ENCODE measurements around the gene KLHDC10. TPM values are rescaled to one million over a fixed set of nuclear protein-coding genes. Genes with fewer than 3 reads are reported as not detected.
A peak's percentile ranks its signal among the peaks of the same experiment; 100 is the strongest.

KLHDC10 gene
- total RNA-seq, 1 experiment from 2014 or later, result 37.5 TPM

DNA sequence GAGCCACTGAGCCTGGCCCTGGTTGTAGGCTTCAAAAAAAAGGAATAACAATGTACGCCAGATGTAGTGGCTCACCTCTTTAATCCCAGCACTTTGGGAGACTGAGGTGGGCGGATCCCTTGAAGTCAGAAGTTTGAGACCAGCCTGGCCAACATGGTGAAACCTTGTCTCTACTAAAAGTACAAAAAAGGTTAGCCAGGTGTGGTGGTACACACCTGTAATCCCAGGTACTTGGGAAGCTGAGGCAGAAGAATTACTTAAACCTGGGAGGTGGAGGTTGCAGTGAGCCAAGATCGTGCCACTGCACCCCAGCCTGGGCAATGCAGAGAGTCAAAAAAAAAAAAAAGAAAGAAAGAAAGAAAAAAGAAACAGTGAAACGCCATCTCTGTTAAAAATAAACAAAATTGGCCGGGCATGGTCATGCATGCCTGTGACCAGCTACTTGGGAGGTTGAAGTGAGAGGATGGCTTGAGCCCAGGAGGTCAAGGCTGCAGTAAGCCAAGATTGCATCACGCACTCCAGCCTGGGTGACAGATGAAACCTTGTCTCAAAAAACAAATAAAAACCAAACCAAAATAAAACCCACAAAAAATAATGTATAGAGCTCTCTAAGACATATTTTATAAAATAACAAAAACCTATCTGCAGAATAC is 4.7 kb upstream of the KLHDC10 start:
- Histone ChIP-seq H3K27me3 (replicated peaks; ENCODE audit: insufficient read depth, low read depth, low read length, poor library complexity) (no peaks in the 10 kb centered on the region), H3K4me3 (ENCODE audit: low read depth, low read length, poor library complexity, severe bottlenecking) (no peak overlapping the region), H3K27ac (ENCODE audit: low read depth, low read length, poor library complexity, severe bottlenecking) (no peak overlapping the region), H3K4me1 (ENCODE audit: insufficient read depth, low read length, poor library complexity, severe bottlenecking) (peaks cover 6% of the 10 kb centered on the region), H3K36me3 (ENCODE audit: insufficient read depth, low read length, poor library complexity, severe bottlenecking) (no peaks in the 10 kb centered on the region), H3K9me3 (ENCODE audit: low read depth, low read length, poor library complexity, severe bottlenecking) (no peaks in the 10 kb centered on the region)
- DNase-seq (ENCODE audit: low spot score), result no peak
- TF ChIP-seq, protein P1, sequence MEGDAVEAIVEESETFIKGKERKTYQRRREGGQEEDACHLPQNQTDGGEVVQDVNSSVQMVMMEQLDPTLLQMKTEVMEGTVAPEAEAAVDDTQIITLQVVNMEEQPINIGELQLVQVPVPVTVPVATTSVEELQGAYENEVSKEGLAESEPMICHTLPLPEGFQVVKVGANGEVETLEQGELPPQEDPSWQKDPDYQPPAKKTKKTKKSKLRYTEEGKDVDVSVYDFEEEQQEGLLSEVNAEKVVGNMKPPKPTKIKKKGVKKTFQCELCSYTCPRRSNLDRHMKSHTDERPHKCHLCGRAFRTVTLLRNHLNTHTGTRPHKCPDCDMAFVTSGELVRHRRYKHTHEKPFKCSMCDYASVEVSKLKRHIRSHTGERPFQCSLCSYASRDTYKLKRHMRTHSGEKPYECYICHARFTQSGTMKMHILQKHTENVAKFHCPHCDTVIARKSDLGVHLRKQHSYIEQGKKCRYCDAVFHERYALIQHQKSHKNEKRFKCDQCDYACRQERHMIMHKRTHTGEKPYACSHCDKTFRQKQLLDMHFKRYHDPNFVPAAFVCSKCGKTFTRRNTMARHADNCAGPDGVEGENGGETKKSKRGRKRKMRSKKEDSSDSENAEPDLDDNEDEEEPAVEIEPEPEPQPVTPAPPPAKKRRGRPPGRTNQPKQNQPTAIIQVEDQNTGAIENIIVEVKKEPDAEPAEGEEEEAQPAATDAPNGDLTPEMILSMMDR (conservative IDR thresholded peaks at IDR 0.05; ENCODE audit: low read depth, low read length), result no peak
- no peak for TF ChIP-seq EZH2 (IDR thresholded peaks at IDR 0.05; ENCODE audit: borderline replicate concordance, low read depth, low read length, poor library complexity, severe bottlenecking)
- POLR2A ChIA-PET (ENCODE audit: low non-redundant PET), result no interaction called here
- intact Hi-C loops (cut with micrococcal nuclease; ENCODE audit: unreplicated experiment), result no loop called here
- CTCF ChIA-PET, result no interaction called here
- BruUV-seq (replicated peaks), result no TSS peak

DNA sequence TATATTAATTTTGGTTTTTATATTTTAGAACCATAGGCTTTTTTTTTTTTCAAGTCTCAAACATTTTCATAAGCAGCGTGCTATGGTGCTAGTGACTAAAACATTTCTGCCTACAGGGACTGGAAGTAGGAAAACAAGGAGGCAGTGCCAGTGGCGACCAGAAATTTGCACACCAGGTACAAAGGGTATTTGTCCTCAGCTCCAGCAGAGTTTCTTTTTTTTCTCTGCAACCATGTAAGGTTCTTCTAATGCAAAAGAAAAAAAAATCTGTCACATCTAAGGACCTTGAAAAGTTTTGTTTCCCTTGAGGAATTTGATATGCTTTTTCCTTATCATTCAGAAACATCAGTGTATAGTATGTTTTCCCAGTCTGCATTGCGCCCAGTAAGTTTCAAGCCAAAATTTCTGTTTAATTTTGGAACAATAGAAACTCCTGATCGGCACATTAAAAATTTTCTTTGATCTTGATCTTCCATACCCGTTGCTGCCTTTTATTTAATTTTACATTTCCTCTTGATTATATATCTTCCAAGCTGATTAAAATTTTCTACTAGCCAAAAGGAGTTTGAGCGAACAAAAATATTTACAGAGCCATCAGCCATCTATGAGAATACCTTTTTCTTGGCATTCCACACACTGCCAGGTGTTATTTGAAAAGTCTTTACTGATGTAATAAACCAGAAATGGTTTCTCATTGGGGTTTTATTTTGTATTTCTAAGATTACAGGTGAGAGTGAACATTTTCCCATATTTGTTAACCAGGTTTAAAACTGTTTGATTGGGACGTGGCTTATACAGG is 956 bp upstream of the KLHDC10 start:
- no peak for DNase-seq (ENCODE audit: low spot score)
- POLR2A ChIA-PET (ENCODE audit: low non-redundant PET), result interaction anchor here (0.6 kb wide), 1 partner anchor 9 kb away, joined by 4 read pairs; no protein-coding TSS in a partner anchor
- TF ChIP-seq, protein P1 (conservative IDR thresholded peaks at IDR 0.05; ENCODE audit: low read depth, low read length), result no peak
- no peak for TF ChIP-seq EZH2 (IDR thresholded peaks at IDR 0.05; ENCODE audit: borderline replicate concordance, low read depth, low read length, poor library complexity, severe bottlenecking)
- Histone ChIP-seq H3K27ac (ENCODE audit: low read depth, low read length, poor library complexity, severe bottlenecking) (peak overlapping the region; percentile 73), H3K9me3 (ENCODE audit: low read depth, low read length, poor library complexity, severe bottlenecking) (no peaks in the 10 kb centered on the region), H3K4me3 (ENCODE audit: low read depth, low read length, poor library complexity, severe bottlenecking) (peak overlapping the region; percentile 73), H3K4me1 (ENCODE audit: insufficient read depth, low read length, poor library complexity, severe bottlenecking) (peaks cover 14% of the 10 kb centered on the region), H3K27me3 (replicated peaks; ENCODE audit: insufficient read depth, low read depth, low read length, poor library complexity) (no peaks in the 10 kb centered on the region), H3K36me3 (ENCODE audit: insufficient read depth, low read length, poor library complexity, severe bottlenecking) (no peaks in the 10 kb centered on the region)
- intact Hi-C loops (cut with micrococcal nuclease; ENCODE audit: unreplicated experiment), result no loop called here
- BruUV-seq (replicated peaks), result no TSS peak
- CTCF ChIA-PET, result interaction anchor here (0.9 kb wide), 1 partner anchor 9 kb away, joined by 3 read pairs; no protein-coding TSS in a partner anchor

DNA sequence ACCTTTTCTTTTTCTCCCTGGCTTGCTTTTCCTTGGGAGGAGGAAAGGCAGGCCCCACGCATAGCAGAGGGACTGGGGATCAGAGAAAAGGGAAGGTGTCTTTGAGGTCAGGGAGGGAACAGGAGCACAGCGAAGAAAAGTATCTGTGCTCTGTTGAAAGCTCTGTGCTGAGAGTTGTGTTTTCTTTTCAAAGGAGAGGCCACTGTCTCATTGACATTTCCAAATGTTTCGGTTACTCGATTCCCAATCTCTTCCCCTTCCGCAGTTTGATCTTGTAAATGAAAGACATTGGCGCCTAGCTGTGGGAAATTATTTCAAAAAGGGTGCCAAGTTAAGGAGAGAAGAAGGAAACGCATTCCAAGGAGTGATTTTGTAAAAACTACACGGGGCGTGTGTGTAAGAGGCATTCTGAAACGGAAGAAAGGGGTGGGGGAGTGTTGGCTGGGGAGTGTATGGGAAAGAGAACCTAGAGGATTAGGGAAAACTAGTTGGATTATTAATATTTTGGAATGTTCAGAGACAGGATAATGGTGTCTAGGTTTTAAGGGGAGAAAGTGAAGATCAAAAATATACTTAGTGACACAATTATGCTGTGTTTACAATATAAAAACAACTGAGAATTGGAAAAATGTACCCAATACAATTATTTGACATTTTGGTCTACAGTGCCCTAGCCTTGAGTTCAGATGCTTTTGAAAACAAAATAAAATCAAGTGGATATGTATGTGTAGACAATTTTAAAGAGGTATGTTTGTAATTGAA is 708 bp downstream of the KLHDC10 start:
- H3K27me3 ChIP-seq (replicated peaks; ENCODE audit: insufficient read depth, low read depth, low read length, poor library complexity), result no peaks in the 10 kb centered on the region
- ChIA-PET CTCF (interaction anchor here (0.6 to 0.9 kb wide), 3 partner anchors 10 to 818 kb away, joined by 3 to 10 read pairs (median 4); no protein-coding TSS in a partner anchor), POLR2A (ENCODE audit: low non-redundant PET) (no interaction called here)
- no peaks in the 10 kb centered on the region for H3K36me3 ChIP-seq (ENCODE audit: insufficient read depth, low read length, poor library complexity, severe bottlenecking)
- H3K9me3 ChIP-seq (ENCODE audit: low read depth, low read length, poor library complexity, severe bottlenecking), result no peaks in the 10 kb centered on the region
- peak overlapping the region; percentile 73 for H3K4me3 ChIP-seq (ENCODE audit: low read depth, low read length, poor library complexity, severe bottlenecking)
- H3K4me1 ChIP-seq (ENCODE audit: insufficient read depth, low read length, poor library complexity, severe bottlenecking), result peaks cover 14% of the 10 kb centered on the region
- no peak for TF ChIP-seq EZH2 (IDR thresholded peaks at IDR 0.05; ENCODE audit: borderline replicate concordance, low read depth, low read length, poor library complexity, severe bottlenecking)
- TF ChIP-seq, protein P1 (conservative IDR thresholded peaks at IDR 0.05; ENCODE audit: low read depth, low read length), result no peak
- TSS peak; percentile 36 for BruUV-seq (replicated peaks)
- DNase-seq (ENCODE audit: low spot score), result no peak
- intact Hi-C loops (cut with micrococcal nuclease; ENCODE audit: unreplicated experiment), result loop anchor here (10.0 kb wide), 1 partner anchor 424 kb away; the partner anchor contains the start of gene MEST
- peak overlapping the region; percentile 73 for H3K27ac ChIP-seq (ENCODE audit: low read depth, low read length, poor library complexity, severe bottlenecking)
